Gastroesophageal sphincter (tissue), 3 donors: ENCODE data around the gene KRTAP10-2.

ENCODE experiments used
- CTCF ChIP-seq, 4 experiments: fragments of 200-600 bp in 2 of 4; fragments of 450-650 bp in 2 of 4; sonication (generic) in 1 of 4; IDR thresholded peaks; one replicate each; pipeline ENCODE4 v1.5.1; 2017 to 2019; ENCODE audit warnings: antibody characterized with exemption in 4 of 4, mild to moderate bottlenecking in 2 of 4, moderate library complexity in 2 of 4
- EP300 ChIP-seq: sonication (generic); formaldehyde crosslinking; IDR thresholded peaks from one replicate; pipeline ENCODE4 v1.6.1; 2017; ENCODE audit warnings: antibody characterized with exemption, mild to moderate bottlenecking
- POLR2A ChIP-seq, 2 donors: fragments of 450-650 bp; IDR thresholded peaks; one replicate each; pipeline ENCODE4 v1.6.1; 2017; ENCODE audit warnings: antibody characterized with exemption in 2 of 2, mild to moderate bottlenecking in 2 of 2, moderate library complexity in 1 of 2
- POLR2AphosphoS5 ChIP-seq: sonication (generic); formaldehyde crosslinking; IDR thresholded peaks from one replicate; pipeline ENCODE4 v1.6.1; 2017; ENCODE audit warnings: antibody characterized with exemption

GRCh38 chr21:44548922-44549321 lies 2.4 kb downstream of the KRTAP10-2 start:
- TF ChIP-seq CTCF (IDR thresholded peaks at IDR 0.05) (no peak), POLR2A (IDR thresholded peaks at IDR 0.05) (no peak), POLR2AphosphoS5 (no peak), EP300 (no peak)
